AG04449 (cell line): Measurements from ENCODE around the gene DIAPH2.

Experiments used
- CTCF ChIA-PET: fragments of 350-600 bp; formaldehyde crosslinking; extraction: SDS; loops from one replicate; lab custom pipeline; 2021; ENCODE audit warnings: antibody characterized with exemption; lab: Yijun Ruan, JAX
- POLR2A ChIA-PET: fragments of 400-600, 350-600 bp; formaldehyde crosslinking; extraction: SDS; loops from one replicate; lab custom pipeline; 2020; ENCODE audit warnings: antibody characterized with exemption, inconsistent platforms; lab: Yijun Ruan, JAX
- DNase-seq: peaks from one replicate; pipeline ENCODE4 v3.0.0-alpha.2; 2010; ENCODE audit warnings: low read depth, low spot score
- H3K4me3 ChIP-seq: 2 replicates; pipeline ENCODE4 v1.5.1; 2011; ENCODE audit warnings: low read depth, mild to moderate bottlenecking, control low read depth, low read length
- CTCF ChIP-seq: IDR thresholded peaks from one replicate; pipeline ENCODE4 v1.5.1; 2011; ENCODE audit warnings: mild to moderate bottlenecking, moderate library complexity, low read length, control low read depth, inconsistent platforms; ENCODE audit not compliant: insufficient read depth; ENCODE audit errors: missing control alignments

DIAPH2 gene

DNA sequence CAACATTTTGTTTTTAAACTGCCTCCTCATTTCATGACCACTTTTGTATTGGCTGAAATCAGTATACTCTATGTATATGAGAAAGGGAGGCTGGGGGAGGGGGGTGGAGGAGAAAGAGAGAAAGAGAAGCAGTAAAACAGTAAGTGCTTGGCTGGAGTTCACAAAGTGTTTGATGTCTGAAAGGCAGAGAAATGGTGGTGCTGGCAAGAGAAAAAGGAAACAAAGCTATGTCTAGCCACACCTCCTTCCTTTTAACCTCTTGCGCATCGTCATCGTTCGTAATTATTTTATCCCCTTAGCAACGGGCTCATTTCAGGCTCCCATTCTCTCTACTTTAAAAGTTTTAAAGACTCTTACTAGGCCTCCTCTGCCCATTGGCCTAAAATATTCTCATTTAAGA is 224.6 kb downstream of the DIAPH2 start:
- H3K4me3 ChIP-seq: no peak overlapping the region
- POLR2A ChIA-PET: no interaction called here
- no peak for TF ChIP-seq CTCF
- CTCF ChIA-PET: no interaction called here
- no peak for DNase-seq

DNA sequence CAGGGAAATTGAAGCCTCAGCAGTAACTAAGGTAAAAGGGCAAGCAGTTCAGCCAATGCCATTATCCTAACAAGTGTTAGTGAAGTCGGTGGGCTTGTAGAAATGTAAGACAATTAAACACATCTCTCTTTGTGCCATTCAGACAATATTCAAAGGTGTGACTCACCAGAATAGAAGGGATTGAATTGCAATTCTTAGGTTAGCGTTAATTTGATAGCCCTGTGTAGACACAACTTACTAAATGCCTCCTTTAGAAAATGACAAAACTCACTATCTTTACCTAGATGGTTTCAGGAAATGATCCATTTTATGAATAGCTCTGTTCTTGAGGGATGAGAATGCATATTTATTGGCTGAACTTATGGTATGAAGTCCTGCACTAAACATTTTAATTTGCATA is 234.2 kb downstream of the DIAPH2 start:
- TF ChIP-seq CTCF: no peak
- CTCF ChIA-PET: no interaction called here
- no peak overlapping the region for H3K4me3 ChIP-seq
- POLR2A ChIA-PET: no interaction called here
- no peak for DNase-seq

- POLR2A ChIA-PET: no interaction called here
- no peak for TF ChIP-seq CTCF
- CTCF ChIA-PET: no interaction called here
- DNase-seq: no peak
- H3K4me3 ChIP-seq: no peak overlapping the region
Observed at GRCh38 chrX:96919672-96920071, 235.0 kb downstream of the DIAPH2 start.

GRCh38 chrX:96924581-96924980 is 239.9 kb downstream of the DIAPH2 start:
- DNase-seq: no peak
- CTCF ChIA-PET: no interaction called here
- TF ChIP-seq CTCF: no peak
- POLR2A ChIA-PET: no interaction called here
- H3K4me3 ChIP-seq: no peak overlapping the region

DNA sequence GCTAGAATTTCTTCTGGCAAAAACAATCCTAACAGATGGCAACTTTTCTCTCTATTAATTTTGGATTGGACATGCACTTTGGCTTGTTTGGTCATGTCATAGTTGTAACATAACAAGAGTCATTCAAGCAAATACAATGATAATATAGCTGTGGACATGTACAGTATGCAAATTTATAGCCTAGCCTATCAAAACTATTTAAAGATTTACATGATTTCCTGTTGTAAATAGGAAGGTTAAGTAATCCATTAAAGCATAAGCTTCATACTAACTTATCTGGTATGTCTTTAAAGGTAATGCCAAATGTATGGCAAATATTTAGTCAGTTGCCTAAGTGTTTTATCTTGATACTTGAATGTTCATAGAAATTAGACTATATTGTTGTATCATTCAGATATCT is 244.4 kb downstream of the DIAPH2 start:
- no peak overlapping the region for H3K4me3 ChIP-seq
- POLR2A ChIA-PET: no interaction called here
- DNase-seq: no peak
- CTCF ChIA-PET: no interaction called here
- no peak for TF ChIP-seq CTCF

DNA sequence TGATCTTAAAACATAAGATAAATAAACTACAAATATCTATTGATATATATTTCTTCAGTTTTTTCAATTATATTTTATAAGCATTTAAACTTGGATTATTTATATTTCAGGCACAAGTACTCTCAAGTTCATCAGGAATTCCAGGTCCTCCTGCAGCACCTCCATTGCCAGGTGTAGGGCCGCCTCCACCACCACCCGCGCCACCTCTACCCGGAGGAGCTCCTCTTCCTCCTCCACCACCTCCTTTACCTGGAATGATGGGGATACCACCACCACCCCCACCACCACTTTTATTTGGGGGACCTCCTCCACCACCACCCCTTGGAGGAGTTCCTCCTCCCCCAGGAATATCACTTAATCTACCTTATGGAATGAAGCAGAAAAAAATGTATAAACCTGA is 273.1 kb downstream of the DIAPH2 start:
- no peak for DNase-seq
- no peak for TF ChIP-seq CTCF
- ChIA-PET CTCF (no interaction called here), POLR2A (no interaction called here)
- no peak overlapping the region for H3K4me3 ChIP-seq
